ENCODE measurements around the gene CTAG1A. TPM values are rescaled to one million over a fixed set of nuclear protein-coding genes. Genes with fewer than 3 reads are reported as not detected.
"Not testable (repeated sequence)": the region's sequence is repeated elsewhere in the genome, so short reads cannot be mapped to it uniquely, and the experiment has no call there.

The CTAG1A gene
- total RNA-seq, 4 donors from 2014 or later = not detected

- not testable (repeated sequence) for H3K4me3 ChIP-seq; H3K27ac ChIP-seq; H3K27me3 ChIP-seq; H3K4me1 ChIP-seq; DNase-seq (ENCODE audit: low spot score in 2 of 2); H3K36me3 ChIP-seq; H3K9me3 ChIP-seq
- 89% methylated on average over 12 of the region's 12 CpGs for WGBS
Observed at GRCh38 chrX:154611146-154611545, 26.2 kb downstream of the CTAG1A start.

DNA sequence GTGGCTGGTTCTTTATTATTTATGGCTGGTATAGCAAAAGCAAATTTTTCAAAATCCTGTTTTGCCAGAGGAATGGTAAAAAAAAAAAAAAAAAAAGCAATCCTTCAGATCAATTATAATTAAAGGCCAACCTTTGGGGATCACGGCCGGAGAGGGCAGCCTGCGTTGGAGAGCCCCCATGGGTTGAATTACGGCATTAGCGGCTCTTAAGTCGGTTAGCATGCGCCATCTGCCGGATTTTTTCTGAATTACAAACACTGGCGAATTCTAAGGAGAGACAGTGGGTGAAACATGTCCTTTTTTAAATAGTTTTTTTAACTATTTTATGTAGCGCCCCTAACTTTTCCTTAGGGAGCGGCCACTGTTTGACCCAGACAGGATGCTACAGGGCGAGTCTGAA lies 28.7 kb downstream of the CTAG1A start:
- not testable (repeated sequence) for H3K27me3 ChIP-seq; H3K4me1 ChIP-seq; H3K27ac ChIP-seq; H3K36me3 ChIP-seq; H3K9me3 ChIP-seq; H3K4me3 ChIP-seq; DNase-seq (ENCODE audit: low spot score in 2 of 2)
- 17% methylated on average over 8 of the region's 12 CpGs for WGBS

GRCh38 chrX:154619182-154619581 lies 34.2 kb downstream of the CTAG1A start, which contains the start of gene CTAG1B:
Gene CTAG1B, minus strand, starts transcription at chrX:154619282. Its CDS starts 64 bp downstream, at chrX:154619218.
- H3K36me3 ChIP-seq; DNase-seq (ENCODE audit: low spot score in 2 of 2); H3K9me3 ChIP-seq; H3K4me3 ChIP-seq; H3K27me3 ChIP-seq; H3K27ac ChIP-seq; H3K4me1 ChIP-seq: not testable (repeated sequence)
- no CpG with 5 or more reads among the region's 28 CpGs for WGBS

GRCh38 chrX:154620767-154621414 lies 36.0 kb downstream of the CTAG1A start:
- H3K4me1 ChIP-seq; H3K27ac ChIP-seq; H3K27me3 ChIP-seq; H3K9me3 ChIP-seq; H3K36me3 ChIP-seq; H3K4me3 ChIP-seq; DNase-seq (ENCODE audit: low spot score in 2 of 2): not testable (repeated sequence)
- no CpG with 5 or more reads among the region's 11 CpGs for WGBS

DNA sequence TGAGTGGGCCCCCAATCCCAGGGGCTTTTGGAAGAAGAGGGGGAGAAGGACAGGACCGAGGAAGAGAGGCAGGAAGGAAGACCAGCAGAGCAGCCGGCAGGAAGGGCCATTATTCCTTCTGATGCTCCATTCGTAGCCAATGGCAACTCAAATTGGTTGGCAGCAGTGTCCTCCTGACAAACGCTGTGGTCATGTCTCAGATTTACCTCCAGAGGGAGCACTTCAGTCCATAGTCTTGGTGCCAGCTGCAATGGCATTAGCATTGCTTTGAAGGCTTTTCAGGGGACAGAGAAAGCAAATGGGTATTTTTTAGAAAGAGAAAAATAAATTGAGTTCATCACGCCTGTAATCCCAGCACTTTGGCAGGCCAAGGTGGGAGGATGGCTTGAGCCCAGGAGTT lies 44.0 kb downstream of the CTAG1A start:
- not testable (repeated sequence) for DNase-seq (ENCODE audit: low spot score in 2 of 2); H3K27ac ChIP-seq; H3K9me3 ChIP-seq; H3K27me3 ChIP-seq; H3K36me3 ChIP-seq; H3K4me3 ChIP-seq; H3K4me1 ChIP-seq
- WGBS = no CpG with 5 or more reads among the region's 5 CpGs

GRCh38 chrX:154630949-154631348 lies 46.0 kb downstream of the CTAG1A start:
- H3K27me3 ChIP-seq; H3K27ac ChIP-seq; H3K4me3 ChIP-seq; H3K9me3 ChIP-seq; H3K4me1 ChIP-seq; DNase-seq (ENCODE audit: low spot score in 2 of 2); H3K36me3 ChIP-seq: not testable (repeated sequence)
- WGBS = no CpG with 5 or more reads among the region's 11 CpGs

GRCh38 chrX:154633661-154634060 lies 48.7 kb downstream of the CTAG1A start:
- H3K9me3 ChIP-seq; H3K27me3 ChIP-seq; H3K4me1 ChIP-seq; DNase-seq (ENCODE audit: low spot score in 2 of 2); H3K36me3 ChIP-seq; H3K27ac ChIP-seq; H3K4me3 ChIP-seq: not testable (repeated sequence)
- no CpG with 5 or more reads among the region's 11 CpGs for WGBS

Other genes with a start within 250 kb of the CTAG1A start
- 100 to 1,000 TPM; 374 to 402 (median 386) TPM for gene FLNA, start 210.5 kb upstream of the CTAG1A start, total RNA-seq
- 10 to 100 TPM; 34.4 to 57.0 (median 53.0) TPM for gene EMD, start 205.8 kb upstream of the CTAG1A start, total RNA-seq
- gene RPL10, start 186.8 kb upstream of the CTAG1A start, total RNA-seq = 1,000 to 10,000 TPM; 3,684 to 7,390 (median 6,600) TPM
- 10 to 100 TPM; 14.6 to 30.7 (median 21.2) TPM for gene DNASE1L1, start 175.9 kb upstream of the CTAG1A start, total RNA-seq
- 100 to 1,000 TPM in 1 of 4 donors, 10 to 100 TPM in 3; 37.7 to 122 (median 47.8) TPM for gene TAFAZZIN, start 173.6 kb upstream of the CTAG1A start, total RNA-seq
- 10 to 100 TPM; 47.0 to 64.4 (median 60.0) TPM for gene ATP6AP1, start 156.5 kb upstream of the CTAG1A start, total RNA-seq
- 100 to 1,000 TPM in 1 of 4 donors, 10 to 100 TPM in 3; 64.9 to 115 (median 73.6) TPM for gene GDI1, start 148.0 kb upstream of the CTAG1A start, total RNA-seq
- gene FAM50A, start 141.0 kb upstream of the CTAG1A start, total RNA-seq = 10 to 100 TPM; 16.2 to 31.5 (median 23.3) TPM
- gene PLXNA3, start 126.9 kb upstream of the CTAG1A start, total RNA-seq = 10 to 100 TPM; 12.0 to 52.0 (median 29.6) TPM
- gene LAGE3, start 105.9 kb upstream of the CTAG1A start, total RNA-seq = 10 to 100 TPM in 3 of 4 donors, 1 to 10 TPM in 1; 8.0 to 44.4 (median 28.6) TPM
- gene UBL4A, start 98.5 kb upstream of the CTAG1A start, total RNA-seq = 10 to 100 TPM; 25.8 to 50.5 (median 46.4) TPM
- 10 to 100 TPM; 16.5 to 45.0 (median 38.8) TPM for gene SLC10A3, start 94.5 kb upstream of the CTAG1A start, total RNA-seq
- gene FAM3A, start 68.9 kb upstream of the CTAG1A start, total RNA-seq = 10 to 100 TPM; 33.5 to 40.6 (median 36.6) TPM
- 10 to 100 TPM; 22.6 to 60.4 (median 42.0) TPM for gene G6PD, start 38.3 kb upstream of the CTAG1A start, total RNA-seq
- 10 to 100 TPM; 13.1 to 18.3 (median 15.3) TPM for gene IKBKG, start 37.5 kb upstream of the CTAG1A start, total RNA-seq
- gene CTAG1B, start 34.1 kb downstream of the CTAG1A start, total RNA-seq = not detected
- gene CTAG2, start 68.4 kb downstream of the CTAG1A start, total RNA-seq = not detected
- gene GAB3, start 165.9 kb downstream of the CTAG1A start, total RNA-seq = 1 to 10 TPM in 2 of 4 donors, under 1 TPM in 2; 0.65 to 2.7 (median 1.6) TPM
- gene DKC1, start 177.7 kb downstream of the CTAG1A start, total RNA-seq = 10 to 100 TPM; 38.1 to 60.6 (median 42.9) TPM
- 10 to 100 TPM in 3 of 4 donors, 1 to 10 TPM in 1; 9.9 to 15.0 (median 13.3) TPM for gene MPP1, start 220.4 kb downstream of the CTAG1A start, total RNA-seq
- not detected for gene SMIM9, start 249.5 kb downstream of the CTAG1A start, total RNA-seq